Stimulated activated CD4-positive, alpha-beta T cell treated with anti-CD3 and anti-CD28 coated beads, TNF-alpha, amount 100 ng/mL, for 4 hours (primary cell): Measurements from ENCODE around the gene NINL.
"Not testable (repeated sequence)": the region's sequence is repeated elsewhere in the genome, so short reads cannot be mapped to it uniquely, and the experiment has no call there.

Source experiments
- DNase-seq, 3 experiments: peaks; one replicate each; pipeline ENCODE4 v3.0.0-alpha.2; 2020; ENCODE audit warnings: low read depth in 3 of 3

The NINL gene

DNA sequence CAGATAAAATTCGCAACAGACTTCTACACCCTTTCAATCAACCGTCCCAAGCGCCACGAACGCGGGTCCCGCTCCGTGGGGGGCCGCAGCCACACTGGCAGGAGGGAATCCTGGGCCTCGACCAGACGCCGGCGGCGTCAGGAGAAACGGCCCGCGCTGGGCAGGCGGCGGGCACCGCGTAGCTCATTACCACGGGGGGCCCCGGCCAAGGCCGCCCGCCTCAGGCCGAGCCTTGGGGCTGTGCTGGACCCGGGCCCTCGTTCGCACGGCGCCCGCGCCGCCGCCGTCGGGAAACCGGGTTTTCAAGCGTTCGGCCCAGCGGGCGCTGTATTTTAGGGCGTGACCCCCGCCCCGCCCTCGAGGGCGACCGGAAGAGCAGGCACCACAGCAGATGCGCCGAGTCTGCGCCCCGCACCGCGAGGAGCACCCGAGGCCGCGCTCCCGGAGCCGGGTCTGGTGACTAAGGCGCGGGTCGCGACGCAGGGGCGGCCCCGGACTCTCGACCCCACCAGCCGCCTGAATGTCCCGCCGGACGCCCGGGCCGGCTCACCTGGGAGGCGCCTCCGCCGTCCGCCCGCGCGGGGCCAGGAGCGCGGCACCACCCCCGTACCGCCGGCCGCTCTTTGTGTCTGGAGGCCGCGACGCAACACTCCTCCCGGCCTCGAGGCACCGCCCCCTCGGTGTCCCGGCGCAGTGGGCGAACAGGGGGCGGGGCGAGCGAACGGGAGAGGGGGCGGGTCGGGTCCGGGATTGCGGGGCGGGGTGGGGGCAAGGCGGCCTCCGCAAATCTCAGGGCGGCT is at the start of gene NINL:
NINL (minus strand) TSS at position 627 of the 800 bp plus-strand sequence. CDS start 58,944 bp downstream, outside the sequence.
- DNase-seq: peak; percentile 33 to 36 (median 35)

DNA sequence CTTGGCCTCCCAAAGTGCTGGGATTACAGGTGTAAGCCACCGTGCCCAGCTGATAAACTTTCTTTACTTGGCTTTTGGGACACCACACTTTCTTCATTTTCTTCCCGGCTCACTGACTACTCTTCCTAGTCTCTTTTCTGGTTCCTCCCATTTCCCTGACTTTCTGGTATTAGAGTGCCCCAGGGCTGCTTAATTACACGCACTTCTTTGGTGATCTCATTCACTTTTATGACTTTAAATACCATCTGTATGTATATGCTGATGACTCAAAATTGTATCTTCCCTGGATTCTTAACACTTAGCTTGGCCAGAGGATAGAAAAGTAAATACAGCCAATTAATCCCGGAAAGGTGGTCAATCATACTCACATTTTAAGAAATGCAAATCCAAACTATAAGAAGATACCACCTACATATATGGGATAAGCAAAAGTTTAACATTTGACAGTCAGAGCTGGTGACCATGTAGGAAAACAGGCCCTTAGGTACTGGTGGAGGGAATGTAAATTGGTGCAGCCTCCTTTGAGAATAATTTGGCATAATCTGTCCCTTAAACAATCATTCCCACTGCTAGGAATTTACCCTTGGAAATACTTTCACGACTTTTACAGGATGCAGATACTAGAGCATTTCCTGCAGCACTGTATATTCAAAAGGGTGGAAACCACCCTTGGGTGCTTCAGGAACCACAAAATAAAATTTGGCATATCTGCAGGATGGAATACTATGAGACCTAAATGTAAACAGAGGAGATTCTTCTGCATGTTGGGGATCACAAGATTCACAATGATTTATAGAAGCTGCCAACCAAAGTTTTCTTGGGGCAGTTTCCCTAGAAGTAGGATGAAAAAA is 47.8 kb upstream of the NINL start:
- DNase-seq: no peak

DNA sequence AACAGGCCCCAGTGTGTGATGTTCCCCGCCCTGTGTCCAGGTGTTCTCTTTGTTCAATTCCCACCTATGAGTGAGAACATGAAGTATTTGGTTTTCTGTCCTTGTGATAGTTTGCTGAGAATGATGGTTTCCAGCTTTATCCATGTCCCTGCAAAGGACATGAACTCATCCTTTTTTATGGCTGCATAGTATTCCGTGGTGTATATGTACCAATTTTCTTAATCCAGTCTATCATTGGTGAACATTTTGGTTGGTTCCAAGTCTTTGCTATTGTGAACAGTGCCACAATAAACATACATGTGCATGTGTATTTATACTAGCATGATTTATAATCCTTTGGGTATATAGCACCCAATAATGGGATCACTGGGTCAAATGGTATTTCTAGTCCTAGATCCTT is 45.3 kb upstream of the NINL start:
- DNase-seq: not testable (repeated sequence)

DNA sequence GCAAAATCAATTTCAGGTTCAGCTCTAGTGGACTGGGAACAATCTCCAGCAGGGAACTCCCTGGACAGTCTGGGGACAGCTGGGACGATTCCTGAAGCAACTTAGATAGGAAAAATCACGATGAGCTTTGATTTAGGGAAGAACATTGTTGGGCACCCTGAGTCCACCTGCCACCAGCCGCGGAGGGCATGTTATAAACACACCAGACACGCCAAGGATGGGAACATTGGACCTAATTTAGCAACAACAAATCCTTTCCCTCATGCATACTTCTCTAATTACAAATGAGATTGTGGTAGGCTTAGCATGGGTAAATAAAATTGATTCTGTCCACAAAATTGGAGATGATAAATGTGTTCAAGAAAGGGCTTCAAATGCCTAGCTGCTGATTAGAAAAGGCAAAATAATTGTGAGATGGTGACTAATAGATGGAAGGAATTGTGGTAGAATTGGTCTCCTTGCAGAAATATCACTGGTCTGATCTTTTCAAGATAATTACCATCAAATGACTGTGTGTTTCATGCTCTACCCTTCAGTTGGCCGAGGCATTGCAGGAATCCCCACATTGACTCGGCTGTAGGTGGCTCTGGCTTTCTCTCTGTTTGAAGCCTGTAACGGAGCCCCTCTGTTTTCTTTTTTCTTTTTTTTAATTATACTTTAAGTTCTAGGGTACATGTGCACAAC is 44.6 kb upstream of the NINL start:
- no peak for DNase-seq

DNA sequence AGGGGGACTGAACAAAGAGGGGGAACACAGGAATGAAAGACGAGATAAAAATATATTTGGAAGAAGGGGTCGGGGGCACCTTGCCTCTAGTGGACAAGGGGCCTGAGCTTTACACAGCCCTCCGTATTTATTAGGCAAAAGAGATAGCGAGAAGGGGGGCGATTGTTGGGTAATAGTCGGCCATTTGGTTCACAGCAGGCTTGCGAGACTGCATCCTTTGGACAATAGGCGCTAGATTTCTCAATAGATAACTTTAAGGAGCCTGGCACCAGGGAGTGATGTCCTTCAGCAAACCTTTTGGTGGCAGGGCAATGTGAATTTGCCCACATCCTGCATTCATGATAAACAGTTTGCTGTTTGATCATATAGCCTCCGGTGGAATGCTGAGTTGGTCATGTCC is 41.4 kb upstream of the NINL start:
- DNase-seq: no peak

DNA sequence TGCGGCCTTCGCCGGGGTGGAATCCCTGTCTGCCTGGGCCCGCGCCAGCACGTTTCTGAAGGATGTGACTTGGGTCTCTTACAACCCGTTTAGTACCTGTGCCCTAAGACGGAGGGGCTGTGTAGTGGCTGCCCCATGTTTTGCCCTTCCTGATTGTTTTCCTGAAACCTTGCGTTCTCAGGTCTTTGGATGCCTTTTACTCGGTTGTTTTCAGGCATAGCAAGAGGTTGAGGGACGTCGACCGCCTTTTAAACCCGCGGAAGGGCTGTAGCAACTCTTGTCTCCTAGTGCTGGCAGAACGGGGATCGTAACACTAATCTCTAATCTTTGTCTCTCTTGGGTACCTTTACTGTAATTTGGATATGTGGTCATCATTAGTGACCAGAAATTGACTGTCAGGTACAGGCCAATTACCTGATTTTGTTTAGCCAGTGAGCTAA is 39.2 kb upstream of the NINL start:
- DNase-seq: no peak

DNA sequence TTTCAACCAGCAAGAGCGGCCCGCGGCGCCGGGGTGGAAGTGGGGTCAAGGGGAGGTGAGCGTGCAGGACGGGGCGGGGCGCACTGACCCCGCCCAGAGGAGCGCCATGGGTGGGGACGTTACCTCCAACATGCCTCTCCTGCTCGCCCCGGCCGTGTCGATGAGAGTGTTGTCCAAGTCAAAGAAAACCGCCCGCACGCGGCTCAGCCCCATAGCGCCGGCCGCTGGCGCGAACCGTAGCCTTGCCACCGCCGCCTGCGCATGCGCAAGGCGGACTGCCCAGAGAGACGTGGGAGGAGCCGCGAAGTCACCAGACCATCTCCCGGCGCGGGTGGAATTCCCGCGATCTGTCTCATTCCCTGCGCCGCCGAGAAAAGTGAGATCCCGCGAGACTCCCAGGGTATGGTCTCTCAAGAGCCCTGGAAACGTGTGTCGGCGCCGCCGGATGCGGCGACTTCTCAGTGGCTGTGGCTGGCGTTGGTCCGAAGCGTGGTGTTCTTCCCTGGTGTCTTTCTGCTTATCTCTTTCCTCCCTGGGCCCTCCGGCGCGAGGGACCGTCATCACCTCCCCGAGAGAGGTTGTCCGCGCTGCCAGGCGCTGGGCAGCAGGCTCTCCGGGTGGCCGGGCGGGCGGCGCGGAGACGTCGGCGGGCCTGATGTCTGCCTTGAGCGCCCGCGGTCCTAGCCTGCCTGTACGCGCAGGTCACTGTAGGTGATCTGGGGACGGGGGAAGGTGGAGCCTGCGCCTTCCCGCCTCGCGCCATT is 38.6 kb upstream of the NINL start, which contains the start of gene NANP:
NANP (minus strand) TSS at position 279 of the 764 bp plus-strand sequence; CDS start at position 213, 66 bp downstream.
- DNase-seq: peak; percentile 71 to 77 (median 74)

DNA sequence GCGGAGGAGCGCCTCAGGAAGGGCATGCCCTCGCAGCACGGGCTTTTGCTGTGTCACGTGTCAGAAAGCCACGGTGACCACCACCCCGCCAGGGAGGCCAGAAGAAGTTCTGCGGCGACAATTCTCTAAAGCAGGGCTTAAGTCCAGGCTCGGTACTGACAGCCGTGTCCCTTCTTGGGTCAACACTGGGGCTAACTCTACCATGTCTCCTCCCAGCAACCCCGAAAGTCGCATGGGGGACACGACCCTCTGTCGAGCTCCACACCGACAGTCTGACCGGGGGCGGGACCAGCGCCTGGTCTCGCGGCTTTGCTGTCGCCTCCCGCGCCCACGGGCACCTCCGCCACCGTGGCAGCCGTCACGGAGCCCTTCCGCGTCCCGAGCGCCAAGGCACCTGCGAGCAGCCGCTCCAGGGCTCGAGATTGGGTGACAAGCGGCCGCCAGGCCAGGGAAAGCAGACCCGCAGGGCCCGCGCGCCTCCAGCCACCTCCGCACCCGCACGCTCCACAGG is 37.9 kb upstream of the NINL start:
- no peak for DNase-seq

DNA sequence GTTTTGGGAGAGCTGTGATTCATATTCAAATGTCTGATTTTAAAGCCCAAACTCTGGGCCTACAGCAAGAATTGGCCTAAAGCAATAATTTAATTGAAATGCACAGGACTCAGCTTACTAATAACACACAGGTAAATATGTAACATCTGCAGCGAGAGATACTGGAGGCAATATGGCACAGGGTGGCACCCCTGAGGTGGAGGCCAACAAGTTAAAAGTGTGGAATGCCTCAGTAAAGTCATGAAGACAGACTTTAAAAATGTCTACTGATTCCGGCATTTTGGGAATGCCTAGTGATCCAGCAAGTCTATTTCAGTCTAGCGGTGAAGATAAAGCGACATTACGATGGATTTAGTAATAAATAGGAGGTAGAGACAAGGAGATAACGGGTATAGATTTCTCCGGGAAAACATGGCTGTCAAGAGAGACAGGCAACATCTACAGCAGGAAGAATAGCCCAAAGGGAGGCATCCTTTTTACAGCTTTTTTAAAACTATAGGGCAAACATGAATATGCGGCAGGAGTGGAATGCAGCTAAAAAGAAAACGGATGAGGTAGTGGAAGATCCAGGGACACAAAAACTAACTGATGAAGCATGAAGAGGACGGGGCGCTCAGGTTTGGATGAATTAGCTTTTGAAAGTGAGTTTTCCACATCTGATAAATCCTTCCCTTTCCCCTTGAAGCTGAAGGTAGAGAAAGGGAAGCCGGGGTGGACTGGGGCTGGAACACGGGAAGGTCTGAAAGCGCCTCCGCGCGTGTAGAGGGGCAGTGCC is 37.3 kb upstream of the NINL start:
- DNase-seq: no peak

DNA sequence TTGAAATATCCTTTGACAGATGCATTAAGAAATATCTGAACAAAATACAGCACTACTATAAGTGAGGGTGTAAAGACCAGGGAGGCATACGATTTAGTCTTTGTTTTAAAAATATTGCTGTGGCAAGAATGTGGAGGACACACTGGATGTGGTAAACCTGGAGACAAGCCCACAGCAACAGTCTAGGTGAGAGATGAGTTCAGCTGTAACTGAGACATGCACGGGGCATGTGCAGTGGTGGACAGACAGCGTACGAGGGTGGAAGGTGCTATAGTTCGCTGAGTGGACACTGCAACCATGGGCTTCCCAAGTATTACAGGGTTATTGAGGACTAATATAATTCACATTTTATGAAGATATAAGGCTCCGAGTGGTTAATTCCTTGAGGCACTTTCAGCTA is 36.7 kb upstream of the NINL start:
- DNase-seq: no peak

DNA sequence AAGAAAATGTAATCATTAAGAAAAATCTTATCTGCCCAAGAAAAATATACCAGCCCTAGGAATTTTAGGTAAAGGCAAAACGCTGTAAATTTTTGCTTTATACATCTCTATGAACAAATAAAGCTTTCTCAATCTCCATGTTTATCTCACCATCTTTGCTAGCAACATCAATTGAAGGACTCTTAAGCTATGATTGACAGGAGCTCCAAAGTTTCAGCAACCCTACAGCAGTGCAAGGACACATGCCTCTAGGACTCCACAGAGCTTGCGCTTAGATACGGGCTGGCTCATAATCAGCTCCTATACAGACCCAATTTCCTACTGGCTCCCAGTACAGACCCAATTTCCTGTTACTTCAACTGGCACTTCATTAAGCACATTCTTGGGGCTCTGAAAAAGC is 34.2 kb upstream of the NINL start:
- no peak for DNase-seq

DNA sequence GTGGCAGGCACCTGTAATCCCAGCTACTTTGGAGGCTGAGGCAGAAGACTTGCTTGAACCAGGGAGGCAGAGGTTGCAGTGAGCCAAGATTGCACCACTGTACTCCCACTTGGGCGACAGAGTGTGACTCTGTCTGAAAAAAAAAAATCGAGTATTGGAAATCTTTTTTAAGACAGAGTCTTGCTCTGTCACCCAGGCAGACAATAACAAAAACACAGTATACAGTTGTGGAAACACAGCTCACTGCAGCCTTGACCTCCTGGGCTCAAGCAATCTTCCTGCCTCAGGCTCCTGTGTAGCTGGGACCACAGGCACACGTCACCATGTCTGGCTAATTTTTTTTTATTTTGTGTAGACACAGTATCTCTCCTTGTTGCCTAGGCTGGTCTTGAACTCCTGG is 23.4 kb upstream of the NINL start:
- no peak for DNase-seq

DNA sequence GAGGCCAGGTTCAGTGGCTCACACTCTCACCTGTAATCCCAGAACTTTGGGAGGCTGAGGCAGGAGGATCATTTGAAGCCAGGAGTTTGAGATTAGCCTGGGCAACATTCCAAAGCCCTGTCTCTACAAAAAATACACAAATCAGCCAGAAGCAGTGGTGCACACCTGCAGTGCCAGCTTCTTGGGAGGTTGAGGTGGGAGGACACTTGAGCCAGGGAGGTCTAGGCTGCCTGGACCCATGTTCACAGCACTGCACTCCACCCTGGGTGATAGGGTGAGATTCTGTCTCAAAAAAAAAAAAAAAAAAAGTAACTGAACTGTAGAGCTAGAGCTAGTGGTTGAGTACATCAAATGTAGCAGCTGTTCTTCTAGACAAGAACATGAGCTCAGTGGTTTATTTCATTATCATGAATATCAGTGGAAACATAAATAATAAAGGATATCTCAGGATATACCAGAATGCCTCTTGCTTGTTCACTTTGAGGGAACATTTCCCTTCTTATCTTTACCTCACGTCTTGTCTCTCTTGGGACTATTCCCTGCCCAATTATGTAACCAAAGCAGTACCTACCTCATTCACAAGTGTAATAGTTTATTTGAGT is 20.9 kb upstream of the NINL start:
- DNase-seq: no peak

DNA sequence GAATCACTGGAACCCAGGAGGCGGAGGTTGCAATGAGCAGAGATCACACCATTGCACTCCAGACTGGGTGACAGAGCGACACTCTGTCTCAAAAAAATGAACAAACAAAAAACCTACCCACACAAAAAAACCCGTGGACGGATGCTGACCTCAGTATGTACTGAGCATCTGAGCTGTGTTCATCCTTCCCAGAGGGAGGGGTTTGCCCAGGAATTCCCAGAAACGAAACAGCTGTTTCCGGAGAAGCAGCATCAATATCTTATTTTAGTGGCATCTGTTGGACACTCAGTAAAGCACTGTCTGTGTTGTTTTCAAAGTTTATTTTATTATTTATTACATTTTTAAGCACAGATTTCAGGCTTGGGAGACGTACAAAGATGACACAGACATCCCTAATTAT is 19.8 kb upstream of the NINL start:
- DNase-seq: no peak

DNA sequence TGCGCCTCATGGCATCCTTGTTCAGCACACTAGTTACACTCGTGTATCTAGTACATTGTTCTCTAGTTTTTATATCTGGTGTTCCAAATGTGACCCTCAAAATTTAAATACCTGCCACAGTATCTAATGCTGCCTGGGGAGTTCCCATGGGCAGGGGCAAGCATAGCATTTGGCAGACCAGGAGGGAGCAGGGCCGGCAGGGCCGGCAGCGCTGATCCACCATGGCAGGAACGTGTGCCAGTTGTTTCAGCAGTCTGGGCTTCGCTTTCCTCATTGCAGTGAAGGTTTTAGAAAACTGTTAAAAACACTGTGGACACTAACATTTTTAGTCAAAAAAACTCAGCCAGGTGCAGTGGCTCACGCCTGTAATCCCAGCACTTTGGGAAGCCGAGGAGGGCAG is 19.3 kb upstream of the NINL start:
- no peak for DNase-seq

DNA sequence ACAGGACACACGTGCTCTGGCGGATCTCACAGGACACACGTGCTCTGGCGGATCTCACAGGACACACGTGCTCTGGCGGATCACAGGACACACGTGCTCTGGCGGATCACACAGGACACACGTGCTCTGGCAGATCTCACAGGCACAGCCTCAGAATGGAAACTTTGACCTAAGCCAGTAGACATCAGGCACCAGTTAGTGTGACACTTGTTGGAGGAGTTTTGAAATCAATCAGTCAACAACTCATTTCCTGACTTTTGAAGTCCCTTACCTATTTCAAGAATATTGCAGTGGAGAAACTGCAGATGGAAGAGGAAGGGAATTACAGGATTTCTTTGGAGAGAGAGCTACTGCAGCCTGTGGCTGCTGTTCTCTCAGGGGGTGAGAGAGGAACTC is 17.6 kb upstream of the NINL start:
- DNase-seq: not testable (repeated sequence)

DNA sequence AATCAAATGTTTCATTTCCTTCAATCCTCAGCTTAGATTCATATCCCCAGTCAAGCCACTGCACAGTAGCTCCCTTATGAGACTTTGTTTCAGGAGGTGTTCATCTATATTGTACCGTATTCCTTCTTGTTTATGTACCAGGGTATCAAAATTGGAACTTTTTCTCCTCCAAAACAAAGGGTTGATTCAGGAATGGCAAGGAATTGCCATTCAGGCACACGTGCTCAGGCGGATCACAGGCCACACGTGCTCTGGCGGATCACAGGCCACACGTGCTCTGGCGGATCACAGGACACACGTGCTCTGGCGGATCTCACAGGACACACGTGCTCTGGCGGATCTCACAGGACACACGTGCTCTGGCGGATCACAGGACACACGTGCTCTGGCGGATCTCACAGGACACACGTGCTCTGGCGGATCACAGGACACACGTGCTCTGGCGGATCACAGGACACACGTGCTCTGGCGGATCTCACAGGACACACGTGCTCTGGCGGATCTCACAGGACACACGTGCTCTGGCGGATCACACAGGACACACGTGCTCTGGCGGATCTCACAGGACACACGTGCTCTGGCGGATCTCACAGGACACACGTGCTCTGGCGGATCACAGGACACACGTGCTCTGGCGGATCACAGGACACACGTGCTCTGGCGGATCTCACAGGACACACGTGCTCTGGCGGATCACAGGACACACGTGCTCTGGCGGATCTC is 17.0 kb upstream of the NINL start:
- DNase-seq: not testable (repeated sequence)

DNA sequence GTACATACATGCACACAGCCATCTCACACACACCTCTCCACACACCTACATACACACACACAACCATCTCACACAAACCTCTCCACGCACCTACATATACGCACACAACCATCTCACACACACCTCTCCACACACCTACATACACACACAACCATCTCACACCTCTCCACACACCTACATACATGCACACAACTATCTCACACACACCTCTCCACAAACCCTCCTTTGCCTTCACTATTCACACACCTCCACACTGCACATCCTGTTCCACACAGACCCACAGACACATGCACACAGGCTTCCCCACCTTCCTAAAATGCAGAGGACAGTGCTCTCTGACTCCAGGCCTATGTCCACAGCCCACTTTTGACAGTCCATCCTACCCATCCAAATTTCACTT is 16.3 kb upstream of the NINL start:
- DNase-seq: no peak

DNA sequence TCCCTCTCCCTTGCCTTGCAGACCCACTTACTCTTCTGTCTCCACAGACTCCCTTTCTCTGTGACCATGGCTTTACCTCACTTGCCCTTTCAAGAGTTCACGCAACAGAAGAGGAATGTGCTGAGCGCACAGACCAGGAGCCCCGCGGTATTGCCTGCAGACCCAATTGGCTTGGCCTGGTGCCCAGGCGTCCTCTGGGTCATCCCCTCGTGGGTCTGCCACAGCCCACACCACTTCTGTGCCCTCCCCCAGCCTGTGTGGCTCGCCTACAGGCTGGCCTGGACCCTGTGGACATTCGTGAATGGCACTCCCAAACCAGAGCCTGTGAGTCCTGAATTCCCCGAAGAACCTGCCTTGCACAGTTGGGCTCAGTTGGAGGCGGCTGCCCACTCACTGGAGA is 15.3 kb upstream of the NINL start:
- no peak for DNase-seq
